Kidney (tissue), 14 donors: ENCODE results near the gene CHFR. TPM values are rescaled to one million over a fixed set of nuclear protein-coding genes. Genes with fewer than 3 reads are reported as not detected.

Source experiments
- DNase-seq, 5 donors: peaks; one replicate each; pipeline ENCODE4 v3.0.0-alpha.2; 2013 to 2020
- FAIRE-seq: peaks from 2 replicates; lab custom pipeline; 2012; peaks lifted over from hg19 to GRCh38; lab: Jason Lieb, UNC
- H3K27ac ChIP-seq, 2 donors: one replicate each; pipeline ENCODE4 v1.7.0; 2013; ENCODE audit warnings: low read depth in 2 of 2, low read length in 2 of 2, inconsistent platforms in 1 of 2
- H3K27me3 ChIP-seq: one replicate; pipeline ENCODE4 v1.7.1; 2013; ENCODE audit warnings: low read length, inconsistent platforms; ENCODE audit not compliant: control insufficient read depth, insufficient read depth
- H3K36me3 ChIP-seq, 3 donors: one replicate each; pipeline versions ENCODE4 v1.7.0 to v1.7.1; 2013; ENCODE audit warnings: low read length in 3 of 3, control low read depth in 1 of 3, inconsistent platforms in 1 of 3; ENCODE audit not compliant: insufficient read depth in 3 of 3, control insufficient read depth in 2 of 3
- H3K4me1 ChIP-seq, 3 donors: one replicate each; pipeline versions ENCODE4 v1.7.0 to v1.7.1; 2013; ENCODE audit warnings: low read length in 3 of 3, inconsistent platforms in 1 of 3, low read depth in 1 of 3; ENCODE audit not compliant: control insufficient read depth in 2 of 3, insufficient read depth in 2 of 3
- H3K4me3 ChIP-seq, 3 donors: one replicate each; pipeline versions ENCODE4 v1.7.0 to v1.8.1; 2013; ENCODE audit warnings: low read length in 3 of 3, control low read depth in 1 of 3, inconsistent platforms in 1 of 3
- H3K9ac ChIP-seq, 3 donors: one replicate each; pipeline versions ENCODE4 v1.7.0 to v1.7.1; 2013; ENCODE audit warnings: low read length in 3 of 3, control low read depth in 1 of 3, inconsistent platforms in 1 of 3
- H3K9me3 ChIP-seq, 3 donors: one replicate each; pipeline versions ENCODE4 v1.7.0 to v1.7.1; 2013; ENCODE audit warnings: low read length in 3 of 3, control low read depth in 1 of 3, inconsistent platforms in 1 of 3; ENCODE audit not compliant: control insufficient read depth in 2 of 3, insufficient read depth in 1 of 3
- intact Hi-C: fragments of 100-400 bp; cut with DNase I; formaldehyde crosslinking; loops from one replicate; pipeline ENCODE4 v1.11.1; 2022
- polyA plus RNA-seq: library from polyadenylated mRNA; stranded (reverse); fragments of 350-450 nt; fragmentation: Illumina TruSeq; extraction: RNeasy Lipid Tissue Mini Kit (QIAGEN cat#74804); gene quantifications from one replicate; pipeline ENCODE4 v1.2.3, GENCODE V29; 2014; ENCODE audit warnings: low read depth, low replicate concordance; ENCODE audit not compliant: insufficient read depth
- total RNA-seq: library from RNA; stranded (reverse); fragmentation: NEBNext Ultra II Directional; extraction: Animal tissue kit (Norgen Biotek cat#: 25700); gene quantifications from one replicate; pipeline ENCODE4 v1.2.1, GENCODE V29; 2021
- TF ChIP-seq, protein P1 (sequence below): IDR thresholded peaks from 3 replicates; pipeline ENCODE4 v1.5.1; 2012; ENCODE audit warnings: mild to moderate bottlenecking, moderate library complexity, borderline replicate concordance; ENCODE audit not compliant: insufficient read depth; ENCODE audit errors: extremely low read depth
- donor health status: control.
- donor health status: control.
- donor health status: control.
- donor health status: control.
- donor health status: control.
- donor health status: DM: yes; HTN: yes; CAD: no.
- donor health status: Normal renal cell carcinoma (clear cell type).

CHFR gene
- total and polyA plus RNA-seq, 2 donors from 2014 or later, result 8.3 to 37.3 TPM

- H3K36me3 ChIP-seq, result peaks cover 0 to 62% (median 38%) of the 10 kb centered on the region in 3 donors
Measured at GRCh38 chr12:132804426-132804861, 83.0 kb downstream of the CHFR start.

DNA sequence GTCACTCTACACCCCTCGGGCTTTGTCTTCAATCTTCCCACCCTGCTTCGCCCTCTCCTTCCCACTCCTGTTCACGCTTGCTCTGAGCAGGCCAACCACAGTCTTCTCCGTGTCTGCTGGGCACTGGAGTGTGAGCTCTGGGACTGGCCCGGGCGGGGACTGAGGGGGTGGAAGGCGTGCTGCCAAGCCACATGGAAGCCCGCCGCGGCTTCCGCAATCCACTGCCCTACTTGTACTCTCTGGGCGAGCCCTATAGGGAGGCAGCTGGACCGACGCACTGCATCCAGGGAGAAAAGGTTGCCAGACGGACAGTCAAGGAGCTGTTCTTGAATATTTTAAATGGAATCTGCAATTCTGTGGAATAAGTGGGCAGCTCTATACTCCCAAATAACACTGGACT lies 83.5 kb downstream of the CHFR start:
- no peaks in the 10 kb centered on the region for H3K4me1 ChIP-seq
- TF ChIP-seq, protein P1, sequence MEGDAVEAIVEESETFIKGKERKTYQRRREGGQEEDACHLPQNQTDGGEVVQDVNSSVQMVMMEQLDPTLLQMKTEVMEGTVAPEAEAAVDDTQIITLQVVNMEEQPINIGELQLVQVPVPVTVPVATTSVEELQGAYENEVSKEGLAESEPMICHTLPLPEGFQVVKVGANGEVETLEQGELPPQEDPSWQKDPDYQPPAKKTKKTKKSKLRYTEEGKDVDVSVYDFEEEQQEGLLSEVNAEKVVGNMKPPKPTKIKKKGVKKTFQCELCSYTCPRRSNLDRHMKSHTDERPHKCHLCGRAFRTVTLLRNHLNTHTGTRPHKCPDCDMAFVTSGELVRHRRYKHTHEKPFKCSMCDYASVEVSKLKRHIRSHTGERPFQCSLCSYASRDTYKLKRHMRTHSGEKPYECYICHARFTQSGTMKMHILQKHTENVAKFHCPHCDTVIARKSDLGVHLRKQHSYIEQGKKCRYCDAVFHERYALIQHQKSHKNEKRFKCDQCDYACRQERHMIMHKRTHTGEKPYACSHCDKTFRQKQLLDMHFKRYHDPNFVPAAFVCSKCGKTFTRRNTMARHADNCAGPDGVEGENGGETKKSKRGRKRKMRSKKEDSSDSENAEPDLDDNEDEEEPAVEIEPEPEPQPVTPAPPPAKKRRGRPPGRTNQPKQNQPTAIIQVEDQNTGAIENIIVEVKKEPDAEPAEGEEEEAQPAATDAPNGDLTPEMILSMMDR, result no peak
- DNase-seq (no peak), FAIRE-seq (no peak)
- H3K27me3 ChIP-seq, result no peaks in the 10 kb centered on the region
- no peak overlapping the region for H3K4me3 ChIP-seq
- intact Hi-C loops, result no loop called here
- peaks cover 2 to 68% (median 43%) of the 10 kb centered on the region in 3 donors for H3K36me3 ChIP-seq
- peak overlapping the region in 1 of 2 donors; percentile 22 for H3K27ac ChIP-seq
- no peak overlapping the region for H3K9ac ChIP-seq
- no peaks in the 10 kb centered on the region for H3K9me3 ChIP-seq

More at GRCh38 chr12:132804426-132804861, 83.0 kb downstream of the CHFR start:
- TF ChIP-seq, protein P1, result no peak
- no peaks in the 10 kb centered on the region for H3K4me1 ChIP-seq
- no peaks in the 10 kb centered on the region for H3K9me3 ChIP-seq
- no peak overlapping the region for H3K9ac ChIP-seq
- DNase-seq, result peak in 1 of 5 donors; percentile 84
- no peak for FAIRE-seq
- peak overlapping the region in 1 of 2 donors; percentile 22 for H3K27ac ChIP-seq
- no peaks in the 10 kb centered on the region for H3K27me3 ChIP-seq
- intact Hi-C loops, result no loop called here
- no peak overlapping the region for H3K4me3 ChIP-seq

DNA sequence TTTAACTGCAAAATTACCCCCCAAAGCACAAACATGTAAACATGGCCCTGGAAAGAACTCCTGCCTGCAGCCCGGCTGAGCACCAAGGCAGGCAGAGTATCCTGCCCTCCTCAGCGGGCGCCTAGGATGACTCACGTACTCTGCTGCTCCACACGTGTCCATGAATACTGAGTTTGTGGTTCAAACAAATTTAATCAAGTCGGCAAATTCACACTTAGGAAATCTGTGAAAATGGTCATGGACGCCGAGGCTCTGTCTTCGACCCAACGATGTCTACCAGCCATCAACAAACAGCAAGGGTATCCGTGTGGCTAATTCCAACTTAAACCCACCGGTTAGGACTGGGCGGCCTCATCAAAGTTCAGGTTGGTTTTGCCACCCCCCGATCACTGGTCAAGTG lies 84.3 kb downstream of the CHFR start:
- Histone ChIP-seq H3K27ac (no peak overlapping the region), H3K27me3 (no peaks in the 10 kb centered on the region), H3K9me3 (no peaks in the 10 kb centered on the region), H3K36me3 (peaks cover 2 to 70% (median 43%) of the 10 kb centered on the region in 3 donors), H3K9ac (no peak overlapping the region), H3K4me1 (no peaks in the 10 kb centered on the region), H3K4me3 (no peak overlapping the region)
- intact Hi-C loops, result no loop called here
- DNase-seq (no peak), FAIRE-seq (no peak)
- TF ChIP-seq, protein P1, result no peak

GRCh38 chr12:132801741-132802140 lies 85.7 kb downstream of the CHFR start:
- no peak overlapping the region for H3K9ac ChIP-seq
- H3K4me1 ChIP-seq, result no peaks in the 10 kb centered on the region
- H3K4me3 ChIP-seq, result no peak overlapping the region
- FAIRE-seq, result no peak
- peaks cover 2 to 68% (median 40%) of the 10 kb centered on the region in 3 donors for H3K36me3 ChIP-seq
- TF ChIP-seq, protein P1, result no peak
- intact Hi-C loops, result no loop called here
- no peaks in the 10 kb centered on the region for H3K27me3 ChIP-seq
- H3K9me3 ChIP-seq, result no peaks in the 10 kb centered on the region
- DNase-seq, result no peak
- no peak overlapping the region for H3K27ac ChIP-seq
